Skeletal muscle cell (primary cell): Measurements from ENCODE around the gene ATP8B4.
A peak's percentile ranks its signal among the peaks of the same experiment; 100 is the strongest.

Experiments
- DNase-seq: peaks from one replicate; pipeline ENCODE4 v3.0.0-alpha.2; 2010; ENCODE audit warnings: low read depth
- H3K4me3 ChIP-seq: 2 replicates; pipeline ENCODE4 v1.5.1; 2011; ENCODE audit warnings: low read depth, mild to moderate bottlenecking, control low read depth, low read length, moderate library complexity

The ATP8B4 gene

DNA sequence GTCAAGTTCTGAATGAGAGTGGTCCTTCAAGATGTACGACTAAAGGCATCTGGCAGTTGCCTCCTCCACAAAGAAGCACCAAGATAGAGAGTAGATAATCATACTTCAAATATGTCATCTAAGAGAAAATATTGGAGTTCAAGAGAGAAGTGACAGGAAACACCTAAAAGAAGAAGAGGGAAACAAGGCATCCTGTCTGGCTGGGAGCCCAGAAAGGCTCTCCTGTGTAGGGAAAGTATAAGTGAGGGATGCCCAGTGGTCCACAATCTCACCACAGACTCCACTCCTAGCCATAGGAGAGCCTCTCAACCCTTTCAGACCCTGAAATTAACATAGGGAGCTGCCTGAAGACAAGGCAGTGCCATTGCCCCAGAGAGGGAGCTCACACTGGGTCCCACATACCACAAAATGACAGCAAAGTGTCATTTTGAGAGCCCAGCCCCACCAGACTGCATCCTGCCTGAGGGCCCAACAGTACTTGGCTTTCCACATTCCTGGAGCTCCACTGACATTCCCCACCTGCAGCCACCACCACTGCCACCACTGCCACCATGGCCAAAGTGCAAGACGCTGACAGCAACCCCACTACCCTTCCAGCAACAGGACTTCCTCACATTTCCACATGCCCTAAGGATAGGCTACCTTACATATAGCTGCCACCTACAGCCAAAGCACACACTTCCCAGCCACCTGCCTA, 210.6 kb downstream of the ATP8B4 start:
- no peak overlapping the region for H3K4me3 ChIP-seq
- no peak for DNase-seq

DNA sequence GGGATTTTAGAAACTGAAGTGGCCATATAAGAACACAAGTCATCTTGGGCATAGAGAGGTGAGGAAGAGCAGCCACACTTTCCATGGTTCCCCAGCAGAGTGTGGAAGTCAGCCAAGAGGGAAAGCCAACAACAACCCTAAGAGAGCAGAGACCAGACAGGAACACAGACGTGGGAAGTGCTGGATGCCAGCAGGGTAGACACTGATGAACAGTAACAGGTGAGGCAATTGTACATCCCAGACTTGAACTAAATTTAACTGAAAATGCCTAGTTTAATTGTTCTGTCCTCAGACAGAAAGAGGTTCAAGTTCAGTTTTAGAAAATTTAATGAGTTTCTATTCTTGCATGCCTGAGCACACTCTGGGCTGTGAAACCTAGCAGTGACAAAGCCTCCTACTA, 212.1 kb downstream of the ATP8B4 start:
- peak; percentile 53 for DNase-seq
- no peak overlapping the region for H3K4me3 ChIP-seq

DNA sequence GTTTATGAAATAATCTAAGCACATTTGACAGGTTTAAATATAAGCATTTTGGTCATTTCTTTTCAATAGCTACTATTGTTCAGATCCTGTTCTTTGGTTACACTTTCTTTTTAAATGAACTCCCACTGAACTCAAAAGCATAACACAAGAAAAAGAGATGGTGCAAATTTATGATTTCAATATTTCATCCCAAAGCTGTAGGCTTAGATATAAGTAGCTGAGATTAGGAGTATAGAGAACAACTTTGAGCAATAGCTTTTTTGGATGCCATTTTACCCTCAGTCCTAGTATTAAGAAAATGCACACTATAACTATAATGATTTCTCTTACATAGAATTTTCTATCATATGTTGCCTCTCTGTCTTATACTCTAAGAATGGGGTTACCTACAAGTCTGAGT, 213.8 kb downstream of the ATP8B4 start:
- H3K4me3 ChIP-seq, result no peak overlapping the region

DNA sequence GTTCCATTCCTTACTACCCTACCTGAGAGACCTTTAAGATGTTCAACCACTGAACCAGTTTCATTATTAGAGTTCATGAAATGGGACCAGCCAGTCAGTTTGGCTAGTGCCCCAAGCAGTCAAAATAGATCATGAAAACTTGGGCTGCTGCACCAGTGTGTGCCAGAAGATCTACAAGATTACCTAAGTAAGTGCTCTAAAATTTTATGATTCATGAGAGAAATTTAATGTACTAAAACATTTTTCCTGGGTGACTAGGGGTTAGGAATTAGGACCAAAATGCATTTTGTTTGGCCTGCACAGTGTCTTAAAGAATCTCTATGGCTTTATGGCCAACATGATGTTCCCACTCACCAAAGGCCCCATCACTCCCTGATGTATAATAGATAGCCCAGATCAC, 214.7 kb downstream of the ATP8B4 start:
- no peak overlapping the region for H3K4me3 ChIP-seq
- DNase-seq, result no peak

More for the DNA sequence above, 213.8 kb downstream of the ATP8B4 start:
- DNase-seq, result no peak

DNA sequence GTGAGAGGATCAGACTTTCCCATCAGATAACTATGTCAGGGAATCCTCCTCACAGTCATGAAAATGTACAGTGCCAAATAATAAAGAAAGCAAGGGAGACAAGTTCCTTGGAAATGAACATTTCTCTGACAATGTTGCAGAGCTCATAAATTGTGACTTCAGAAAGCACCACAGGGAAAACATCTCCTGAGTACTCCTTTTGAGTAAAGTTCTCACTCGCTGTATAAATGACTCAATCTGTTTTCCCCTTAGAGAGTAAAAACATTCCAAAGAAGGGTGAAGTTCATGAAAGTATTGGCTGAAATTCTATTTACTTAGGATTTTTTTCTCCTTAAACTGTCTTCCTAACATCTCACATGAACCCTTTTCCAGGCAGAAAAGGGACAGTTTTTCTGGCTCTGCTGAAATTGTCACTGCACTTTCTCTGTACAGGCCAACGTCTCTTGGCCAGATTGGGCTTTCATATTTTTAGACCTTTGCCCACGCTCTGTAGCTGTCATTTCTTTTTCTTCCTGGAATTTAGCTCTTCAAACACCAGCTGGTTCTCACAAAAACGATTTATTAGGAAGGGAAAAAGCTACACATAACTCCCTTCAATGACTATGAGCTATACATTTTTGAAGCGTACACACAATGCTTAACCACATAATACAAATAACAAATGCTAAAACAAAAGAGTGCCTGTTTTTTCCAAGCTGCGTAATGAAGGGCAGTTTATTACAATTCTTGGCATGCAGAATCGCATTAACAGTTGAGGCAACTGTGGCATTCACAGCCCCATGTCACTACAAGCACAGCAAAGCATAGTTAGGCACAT, 216.1 kb downstream of the ATP8B4 start:
- DNase-seq, result peak; percentile 84
- H3K4me3 ChIP-seq, result no peak overlapping the region

DNA sequence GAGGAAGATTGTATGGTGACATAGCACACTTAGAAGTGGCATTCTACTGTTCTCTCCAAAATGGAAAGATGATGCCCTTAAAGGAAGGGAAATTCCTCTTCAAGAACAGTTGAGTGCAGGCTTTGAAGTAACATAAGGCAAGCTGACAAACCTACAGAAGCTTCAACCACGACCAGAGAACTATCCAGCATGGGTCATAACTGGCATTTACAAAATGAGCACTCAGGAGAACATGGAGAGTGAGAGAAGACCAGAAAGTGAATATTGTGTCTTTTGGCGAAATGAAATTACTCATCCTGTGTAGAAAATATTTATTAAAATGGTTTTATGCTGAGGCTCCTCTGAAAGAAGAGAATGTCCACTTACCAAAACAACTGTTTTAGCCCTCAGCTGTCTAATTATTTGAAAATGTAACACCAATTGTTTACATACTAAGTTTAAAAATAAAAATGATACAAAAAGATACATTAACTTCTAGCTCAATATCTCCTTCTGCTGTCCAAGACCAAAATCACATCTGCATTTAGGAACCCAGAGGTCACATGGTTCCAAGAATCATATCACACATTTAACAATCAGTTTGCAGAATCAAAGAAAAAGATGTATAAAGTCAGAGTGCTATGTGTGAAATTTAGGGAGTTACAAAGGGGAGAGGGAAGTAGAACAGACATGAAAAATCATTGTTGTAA, 216.9 kb downstream of the ATP8B4 start:
- no peak for DNase-seq
- H3K4me3 ChIP-seq, result no peak overlapping the region

DNA sequence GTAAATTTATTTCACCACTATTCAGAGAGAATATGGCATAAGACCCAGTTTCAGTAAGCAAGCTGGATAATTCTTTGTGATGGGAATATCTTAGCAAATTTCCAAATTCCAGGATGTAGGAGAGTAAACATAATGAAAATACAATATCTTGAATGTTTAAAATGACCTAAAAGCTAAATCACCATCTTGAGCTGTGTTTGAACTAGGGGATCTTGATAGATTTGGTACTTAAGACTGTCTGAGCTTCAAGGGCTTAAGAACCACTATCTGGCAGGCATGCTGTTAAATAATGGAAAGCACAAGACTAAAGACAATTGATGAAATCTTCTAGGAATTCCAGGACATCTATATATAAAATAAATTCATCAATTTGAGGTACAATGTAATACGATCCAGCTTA, 217.7 kb downstream of the ATP8B4 start:
- DNase-seq, result no peak
- H3K4me3 ChIP-seq, result no peak overlapping the region

DNA sequence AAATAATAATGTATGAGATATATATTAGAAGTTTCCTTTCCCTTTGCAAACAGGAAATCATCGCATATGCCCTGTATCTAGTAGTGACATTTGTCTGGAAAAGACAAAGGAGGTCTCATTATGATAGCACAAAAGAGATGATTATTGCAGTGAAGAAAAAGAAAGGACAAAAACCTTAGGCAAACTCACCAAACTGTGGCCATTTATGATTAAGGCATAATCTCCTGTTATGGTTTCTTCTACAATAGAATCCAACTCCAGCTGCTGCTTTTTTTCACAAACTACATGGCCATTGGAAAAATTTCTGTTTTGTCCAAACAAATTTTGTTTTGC, 218.2 kb downstream of the ATP8B4 start:
- no peak overlapping the region for H3K4me3 ChIP-seq
- no peak for DNase-seq

DNA sequence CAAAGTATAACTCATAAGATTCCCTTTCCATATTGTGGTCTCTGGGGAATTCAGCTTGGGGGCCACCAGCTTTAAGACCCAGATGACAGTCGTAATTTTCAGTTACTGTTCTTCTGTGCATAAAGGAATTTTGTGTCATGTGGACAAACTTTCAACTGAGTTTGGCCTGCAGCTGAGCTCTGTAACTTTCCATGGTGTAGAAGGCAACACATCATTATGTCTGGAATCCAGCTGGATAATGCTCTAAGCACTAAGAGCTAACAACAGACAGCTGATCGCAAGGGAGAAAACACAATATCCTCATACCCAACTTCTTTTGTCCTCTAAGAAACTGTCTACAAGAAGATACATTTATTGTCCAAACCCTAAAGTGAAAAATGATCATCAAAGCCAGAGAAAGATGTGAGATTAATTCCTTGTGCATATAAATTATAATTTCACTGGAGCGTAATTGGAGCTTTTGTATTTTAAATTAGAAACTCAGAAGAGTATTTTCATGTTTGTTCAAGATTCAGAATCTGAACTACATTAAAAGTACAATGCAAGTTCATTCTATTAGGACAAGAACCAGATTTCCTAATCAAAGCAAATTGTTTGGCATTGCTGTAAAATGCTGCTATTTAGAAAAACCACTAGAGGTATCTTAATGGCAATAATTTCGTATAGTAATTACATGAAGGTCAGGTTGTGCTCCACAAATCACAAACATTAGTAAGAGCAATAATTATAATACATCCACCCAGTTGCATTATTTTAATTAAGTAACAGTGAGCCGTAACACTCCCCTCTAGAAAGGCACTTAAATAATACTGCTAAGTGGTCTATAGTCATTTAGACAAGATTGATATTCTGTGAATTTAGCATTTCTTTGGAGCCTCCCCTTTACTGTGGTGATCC, 218.8 kb downstream of the ATP8B4 start:
- H3K4me3 ChIP-seq, result no peak overlapping the region
- DNase-seq, result no peak

DNA sequence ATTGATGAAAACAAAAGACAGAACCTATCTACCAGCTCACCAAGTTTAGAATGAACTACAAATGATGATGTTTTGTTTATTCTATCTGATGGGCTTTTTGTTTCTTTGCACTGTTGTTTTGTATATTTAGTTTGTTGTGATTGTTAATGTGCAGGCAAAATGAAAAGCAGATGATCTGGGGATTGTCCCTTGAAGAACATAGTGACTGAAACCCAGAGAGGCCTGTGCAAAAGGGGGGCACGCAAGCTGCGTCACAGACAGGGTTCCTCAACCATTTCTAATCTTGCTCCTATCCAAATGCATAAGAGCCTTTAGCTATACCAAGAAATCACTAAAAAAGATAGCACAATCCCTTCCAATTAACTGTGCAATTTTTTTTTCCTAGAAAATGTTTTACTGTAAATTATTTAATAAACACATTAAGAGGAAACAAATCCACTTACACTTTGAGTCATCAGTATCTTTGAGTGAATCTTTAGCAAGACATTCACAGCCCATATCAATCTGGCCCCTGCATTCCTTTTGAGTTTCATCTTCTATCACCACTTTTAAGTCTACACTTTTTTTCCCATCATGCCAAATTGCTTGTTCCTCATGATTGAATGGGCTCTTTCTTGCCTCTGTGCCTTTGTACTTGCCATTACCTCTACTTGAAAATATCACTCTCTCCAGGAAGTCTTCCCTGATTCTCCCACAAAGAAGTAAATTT, 220.3 kb downstream of the ATP8B4 start:
- H3K4me3 ChIP-seq, result no peak overlapping the region
- DNase-seq, result no peak

DNA sequence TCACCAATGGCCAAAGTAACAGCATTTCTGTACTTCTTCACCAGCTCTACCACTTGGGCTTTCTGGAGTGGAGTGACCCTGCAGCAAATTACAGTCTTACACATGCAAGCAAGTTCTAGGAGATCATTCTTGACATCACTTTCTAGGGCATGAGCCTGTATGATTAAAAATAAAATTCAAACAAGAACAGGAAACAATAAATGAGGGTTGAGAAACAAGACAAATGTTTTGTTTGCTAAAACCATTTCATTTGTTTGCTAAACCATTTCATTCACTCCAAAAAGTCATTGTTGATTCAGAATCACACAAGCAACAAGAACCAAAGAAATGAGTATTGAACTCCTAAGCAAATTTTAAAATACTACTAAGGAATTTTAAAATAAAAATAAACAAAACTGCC, 220.9 kb downstream of the ATP8B4 start:
- no peak overlapping the region for H3K4me3 ChIP-seq
- no peak for DNase-seq

DNA sequence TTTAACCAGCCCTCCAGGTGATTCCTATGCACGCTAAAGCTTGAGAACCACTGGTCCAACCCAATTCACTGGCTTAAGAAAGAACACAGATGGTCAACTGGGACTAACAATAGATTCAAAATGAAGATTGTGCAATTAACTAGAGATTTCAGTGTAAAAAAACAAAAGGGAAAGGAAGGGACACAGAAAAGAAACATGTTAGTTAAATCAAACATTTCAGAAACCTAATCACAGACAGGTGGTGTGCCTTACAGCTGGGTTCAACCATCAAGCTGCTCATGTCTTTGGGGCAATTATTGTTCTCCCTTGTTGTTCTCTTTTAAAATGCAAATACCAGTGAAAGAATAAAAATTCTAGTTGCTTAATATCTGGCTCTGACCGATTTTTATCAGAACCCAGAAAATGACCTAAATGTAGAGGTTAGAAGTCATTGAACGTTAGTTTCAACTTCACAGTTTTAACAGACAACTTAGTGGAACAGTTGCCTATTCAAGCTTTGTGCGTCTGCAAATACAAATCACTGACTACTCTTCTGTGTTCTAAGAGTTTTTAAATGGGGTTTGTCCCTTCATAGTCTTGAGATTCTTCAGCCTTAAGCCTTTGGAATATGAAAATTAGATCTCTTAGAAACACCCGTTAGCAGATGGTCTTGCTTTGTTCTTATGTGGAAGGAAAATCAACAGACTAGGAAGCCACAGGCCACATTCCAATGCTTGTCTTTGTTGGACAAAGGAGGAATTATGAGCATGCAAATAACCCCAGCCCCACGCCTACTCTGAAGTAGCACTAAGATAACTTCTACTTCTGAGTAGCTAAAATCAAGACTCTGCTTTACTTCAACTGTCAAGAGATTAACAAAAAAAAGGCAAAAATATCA, 223.4 kb downstream of the ATP8B4 start:
- DNase-seq, result no peak
- H3K4me3 ChIP-seq, result no peak overlapping the region

DNA sequence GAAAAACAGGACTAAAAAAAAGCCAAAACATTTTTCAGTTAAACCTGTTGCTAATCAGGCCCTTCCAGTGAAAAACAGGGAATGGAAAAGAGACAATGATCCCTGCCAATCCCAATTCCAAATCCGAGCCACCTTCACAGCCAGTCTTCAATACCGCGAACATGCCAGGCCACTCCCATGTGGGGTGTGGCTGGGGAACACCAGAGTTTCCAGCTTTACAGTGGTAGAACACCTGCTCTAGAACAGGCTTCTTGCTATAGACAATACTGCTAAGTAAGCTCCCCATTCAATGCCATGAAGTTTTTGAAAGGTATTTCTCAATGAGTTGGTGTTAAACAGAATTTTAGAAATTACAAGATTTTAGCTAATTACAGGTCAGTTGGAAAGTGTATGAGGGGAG, 228.3 kb downstream of the ATP8B4 start:
- no peak overlapping the region for H3K4me3 ChIP-seq
- no peak for DNase-seq

DNA sequence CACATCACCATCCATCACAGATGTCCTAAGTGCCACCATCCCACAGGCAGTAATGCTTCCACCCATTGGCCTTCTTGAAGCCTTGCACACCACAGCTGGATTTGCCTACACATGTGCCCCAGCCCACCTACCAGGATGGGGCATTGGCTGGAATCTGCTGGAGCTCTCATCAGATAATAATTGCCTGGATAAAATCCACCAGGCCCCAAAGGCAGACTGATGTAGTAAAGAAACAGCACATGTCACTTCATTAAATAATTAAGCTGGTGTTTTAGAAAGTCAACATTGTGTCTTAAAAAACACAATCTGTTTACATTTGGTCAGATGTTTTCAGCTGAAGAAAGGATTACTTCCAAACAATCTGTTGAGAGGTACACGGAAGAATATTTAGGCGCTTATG, 229.5 kb downstream of the ATP8B4 start:
- DNase-seq, result no peak
- H3K4me3 ChIP-seq, result no peak overlapping the region

DNA sequence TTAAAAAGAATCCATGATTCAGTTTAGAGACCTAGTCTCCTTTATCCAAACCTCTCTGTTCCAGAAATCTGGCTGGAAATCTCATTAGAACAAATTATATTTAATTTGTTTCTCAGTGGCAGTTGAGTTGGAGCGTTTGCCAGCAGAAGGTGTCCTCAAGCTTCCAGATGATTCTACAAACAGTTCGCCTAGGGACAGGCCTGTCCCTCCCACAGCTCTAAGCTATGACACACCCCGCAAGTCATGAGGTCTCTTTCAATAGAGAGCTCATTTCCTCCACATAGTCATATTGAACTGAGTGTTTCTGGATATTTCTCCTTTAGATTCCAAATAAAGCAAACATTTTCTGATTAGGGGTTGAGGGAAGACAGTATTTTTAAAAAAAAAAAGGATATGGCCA, 230.3 kb downstream of the ATP8B4 start:
- no peak for DNase-seq
- no peak overlapping the region for H3K4me3 ChIP-seq

DNA sequence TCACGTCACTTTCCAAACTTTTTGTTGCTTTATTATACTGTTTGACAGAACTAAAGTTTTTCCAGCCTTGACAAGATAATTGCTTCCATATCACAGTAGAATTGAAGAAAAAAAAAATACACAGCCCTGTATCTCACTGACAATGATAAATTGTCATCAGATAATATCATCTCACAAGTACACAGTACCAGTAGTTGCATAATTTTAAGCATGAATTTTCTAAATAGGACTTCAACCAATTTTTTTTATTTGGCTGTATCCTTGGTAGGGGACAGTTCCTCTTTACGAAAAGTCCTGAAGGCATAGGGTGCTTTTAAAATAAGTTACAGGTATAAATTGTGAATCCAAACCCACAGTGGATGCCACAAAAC, 230.7 kb downstream of the ATP8B4 start:
- no peak for DNase-seq
- no peak overlapping the region for H3K4me3 ChIP-seq

DNA sequence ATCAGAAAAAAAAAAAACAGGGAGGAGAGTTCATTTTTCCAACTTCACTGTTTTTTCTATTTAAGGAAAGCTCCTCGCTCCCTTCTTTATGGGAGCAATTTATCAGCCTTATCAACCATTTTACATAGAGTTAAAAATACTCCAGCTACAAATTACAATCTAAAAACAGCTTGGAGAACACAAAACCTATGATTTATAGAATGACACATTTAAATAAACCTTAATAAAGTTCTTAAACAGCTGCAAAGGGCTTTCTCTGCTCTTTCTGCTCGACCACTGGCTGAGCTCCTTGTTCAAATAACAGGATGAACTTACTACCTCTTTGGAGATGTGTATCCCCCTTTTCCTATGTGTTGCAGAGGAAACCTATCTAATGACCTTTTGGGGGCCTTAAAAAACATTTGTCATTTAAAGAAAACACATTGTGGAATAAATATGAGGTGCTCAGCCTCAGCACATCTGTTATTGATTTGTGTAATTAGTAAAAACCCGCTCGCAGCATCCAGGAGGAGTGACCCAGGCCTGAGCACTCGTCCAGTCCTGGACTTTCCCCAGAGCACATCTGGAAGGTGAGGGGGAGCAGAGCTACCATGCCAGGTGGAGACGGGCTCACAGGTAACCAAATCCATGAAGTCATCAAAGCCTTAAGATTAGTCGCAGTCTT, 231.2 kb downstream of the ATP8B4 start:
- DNase-seq, result no peak
- H3K4me3 ChIP-seq, result no peak overlapping the region

DNA sequence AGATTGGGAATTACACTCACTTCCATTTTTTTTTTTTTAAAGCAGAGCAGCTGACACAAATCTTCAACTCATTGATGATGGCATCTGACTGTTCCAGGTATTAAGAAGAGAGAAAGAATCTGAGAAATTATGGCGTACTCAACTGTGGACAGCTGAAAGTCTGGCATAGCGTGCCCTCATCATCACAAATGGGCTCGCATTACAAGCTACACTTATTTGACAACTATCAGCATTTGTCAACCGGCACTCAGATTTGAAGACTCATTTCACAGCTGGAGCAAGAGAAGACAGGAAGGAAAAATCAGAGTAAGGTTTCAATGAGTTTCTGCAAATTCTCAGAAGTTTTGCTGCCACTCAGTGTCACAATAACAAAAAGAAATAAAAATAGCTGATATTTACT, 235.9 kb downstream of the ATP8B4 start:
- H3K4me3 ChIP-seq, result no peak overlapping the region
- DNase-seq, result no peak
